Measurements from ENCODE around the gene CAPN14.

CAPN14 gene

DNA sequence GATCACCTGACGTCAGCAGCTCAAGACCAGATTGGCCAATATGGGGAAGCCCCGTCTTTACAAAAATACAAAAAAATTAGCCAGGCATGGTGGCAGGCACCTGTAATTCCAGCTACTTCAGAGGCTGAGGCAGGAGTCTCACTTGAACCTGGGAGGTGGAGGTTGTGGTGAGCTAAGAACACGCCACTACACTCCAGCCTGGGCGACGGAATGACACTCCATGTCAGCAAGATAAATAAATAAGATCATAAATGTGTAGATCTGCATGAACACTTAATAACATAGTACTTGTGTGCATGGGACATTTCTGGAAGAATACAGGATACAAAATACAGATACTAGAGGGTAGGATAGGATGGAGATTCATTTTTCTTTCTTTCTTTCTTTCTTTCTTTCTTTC, 25.7 kb upstream of the CAPN14 start:
- DNase-seq (ENCODE audit: low spot score) = no peak

DNA sequence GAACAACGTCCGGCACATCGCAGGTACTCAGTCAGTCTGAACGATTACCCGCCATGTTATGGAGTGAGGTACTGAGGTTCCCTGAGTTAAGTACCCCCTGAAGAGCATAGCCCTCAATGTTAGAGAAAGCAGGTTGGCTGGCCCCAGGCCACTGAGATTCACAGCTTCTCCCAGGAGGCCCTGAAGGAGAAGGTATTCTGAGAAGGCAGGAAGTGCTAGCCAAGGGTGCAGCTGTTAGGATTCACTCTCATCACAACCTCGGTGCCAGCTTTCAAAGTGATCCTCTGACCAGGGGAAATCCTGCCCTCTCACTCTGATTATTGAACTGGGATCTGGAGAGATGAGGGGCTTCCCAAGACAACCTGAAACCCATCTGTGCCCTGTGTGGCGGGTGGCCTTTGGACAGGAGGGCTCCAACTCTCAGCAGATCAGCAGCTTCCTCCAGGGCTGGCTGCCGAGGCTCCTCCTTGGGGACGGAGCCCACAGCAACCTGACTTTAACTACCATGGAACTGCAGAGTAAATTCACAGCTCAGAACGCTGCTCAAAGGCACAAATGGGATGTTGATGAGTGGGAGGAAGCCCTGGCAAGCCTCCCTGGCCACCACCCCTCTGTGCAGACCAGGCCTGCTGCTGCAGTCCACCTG, 24.4 kb upstream of the CAPN14 start:
- DNase-seq (ENCODE audit: low spot score) = no peak

DNA sequence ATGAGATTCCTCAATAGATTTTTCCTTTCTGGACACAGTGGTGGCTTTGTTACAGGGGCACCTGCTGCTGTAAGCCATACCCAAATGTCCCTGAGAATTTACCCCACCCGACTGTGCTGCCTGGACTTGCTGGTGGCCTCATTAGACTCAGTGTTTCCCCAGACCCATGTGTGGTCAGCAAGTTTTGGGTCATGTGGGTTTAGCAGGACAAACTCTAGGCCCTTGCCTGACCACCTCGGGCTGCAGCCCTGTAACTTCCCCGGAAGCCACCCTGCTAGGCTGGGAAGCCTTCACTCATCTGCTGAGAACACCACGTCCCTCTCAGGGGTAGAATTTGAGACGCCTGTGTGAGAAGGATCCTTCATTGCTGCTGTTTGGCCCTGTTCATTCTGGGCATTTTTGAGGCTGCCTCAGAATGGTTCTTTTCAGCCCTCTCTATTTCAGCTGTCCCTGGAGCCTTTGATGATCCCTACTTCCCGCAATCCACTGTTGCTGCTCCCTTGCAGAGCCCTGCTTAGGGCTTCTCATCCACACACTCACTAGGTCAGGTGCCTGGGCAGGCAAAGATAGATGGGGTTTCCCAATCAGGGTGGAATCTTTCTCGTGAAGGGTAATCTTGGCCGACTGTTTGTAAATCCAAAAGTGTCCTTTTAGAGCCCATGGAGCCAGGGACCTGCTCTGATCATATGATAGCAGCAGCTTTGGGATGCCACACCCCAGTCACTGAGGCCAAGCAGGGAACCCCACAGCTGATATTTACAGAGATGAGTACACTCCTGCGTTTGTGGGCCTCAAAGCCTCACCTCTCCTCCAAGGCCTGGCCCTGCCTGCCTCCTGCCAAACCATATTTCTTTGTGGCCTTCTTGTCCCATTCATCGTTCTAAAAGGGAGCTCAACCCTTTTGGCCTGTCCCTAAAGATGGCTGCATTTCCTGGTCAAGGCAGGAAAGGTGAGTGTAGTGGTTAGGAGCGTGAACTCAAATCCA, 23.4 kb upstream of the CAPN14 start:
- DNase-seq (ENCODE audit: low spot score) = no peak

DNA sequence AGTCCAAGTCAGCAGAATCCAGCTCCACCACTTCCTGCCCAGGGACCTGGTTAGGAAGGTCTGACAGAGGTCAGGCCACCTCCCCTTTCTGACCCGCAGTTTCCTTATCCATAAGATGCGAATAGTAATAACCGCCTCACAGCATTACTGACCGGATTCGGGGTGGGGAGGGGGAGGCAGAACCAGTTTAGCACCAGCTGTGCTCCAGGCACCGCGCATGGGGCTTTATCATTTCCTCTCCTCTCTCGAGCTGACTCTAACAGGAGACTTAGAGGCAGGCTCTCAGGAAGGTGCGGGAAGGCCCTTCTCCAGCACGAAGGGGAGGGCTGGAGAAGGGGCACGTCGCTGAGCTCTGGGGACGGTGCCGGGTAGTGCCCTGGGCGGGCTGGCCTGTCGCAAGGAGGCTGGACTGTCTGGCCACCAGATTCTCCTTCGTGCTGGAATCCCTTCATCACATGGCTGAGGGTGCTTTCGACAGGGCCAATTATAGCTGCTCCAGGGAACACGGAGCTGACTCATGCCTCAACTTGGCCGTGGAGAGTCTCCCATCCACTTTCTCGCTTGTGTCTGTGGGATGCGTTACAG, 22.4 kb upstream of the CAPN14 start:
- no peak for DNase-seq (ENCODE audit: low spot score)

DNA sequence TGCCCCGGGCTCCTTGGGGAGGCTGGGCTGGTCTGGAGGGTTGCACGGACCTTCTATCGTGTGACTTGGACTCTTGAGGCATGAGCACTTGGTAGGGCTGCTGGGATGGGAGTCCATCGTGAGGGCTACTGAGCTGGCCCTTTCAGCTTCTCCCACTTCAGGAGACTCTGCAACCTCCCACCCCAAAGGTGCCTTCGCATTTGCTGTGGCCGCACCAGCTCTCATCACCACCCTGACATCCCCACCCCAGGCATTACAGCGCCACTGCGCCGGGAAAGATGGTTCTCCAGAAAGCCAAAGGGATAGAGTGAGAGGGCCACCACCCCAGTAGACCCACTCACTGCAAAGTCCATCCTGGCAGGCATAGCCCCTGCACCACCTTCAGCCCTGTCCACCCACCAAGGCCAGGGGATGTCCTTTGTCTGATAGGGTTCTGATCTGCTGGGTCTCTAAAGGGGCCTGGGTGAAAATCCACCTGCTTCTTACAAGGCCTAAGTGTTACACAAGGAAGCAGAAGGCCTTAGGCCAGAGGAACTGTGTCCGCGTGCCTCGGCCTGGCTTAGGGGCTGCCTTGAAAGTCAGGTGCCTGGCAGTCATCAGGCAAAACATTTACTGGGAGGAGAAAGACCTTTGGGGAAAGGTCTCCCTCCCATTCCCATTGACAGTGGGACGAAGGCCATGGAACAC, 21.7 kb upstream of the CAPN14 start:
- DNase-seq (ENCODE audit: low spot score) = no peak

DNA sequence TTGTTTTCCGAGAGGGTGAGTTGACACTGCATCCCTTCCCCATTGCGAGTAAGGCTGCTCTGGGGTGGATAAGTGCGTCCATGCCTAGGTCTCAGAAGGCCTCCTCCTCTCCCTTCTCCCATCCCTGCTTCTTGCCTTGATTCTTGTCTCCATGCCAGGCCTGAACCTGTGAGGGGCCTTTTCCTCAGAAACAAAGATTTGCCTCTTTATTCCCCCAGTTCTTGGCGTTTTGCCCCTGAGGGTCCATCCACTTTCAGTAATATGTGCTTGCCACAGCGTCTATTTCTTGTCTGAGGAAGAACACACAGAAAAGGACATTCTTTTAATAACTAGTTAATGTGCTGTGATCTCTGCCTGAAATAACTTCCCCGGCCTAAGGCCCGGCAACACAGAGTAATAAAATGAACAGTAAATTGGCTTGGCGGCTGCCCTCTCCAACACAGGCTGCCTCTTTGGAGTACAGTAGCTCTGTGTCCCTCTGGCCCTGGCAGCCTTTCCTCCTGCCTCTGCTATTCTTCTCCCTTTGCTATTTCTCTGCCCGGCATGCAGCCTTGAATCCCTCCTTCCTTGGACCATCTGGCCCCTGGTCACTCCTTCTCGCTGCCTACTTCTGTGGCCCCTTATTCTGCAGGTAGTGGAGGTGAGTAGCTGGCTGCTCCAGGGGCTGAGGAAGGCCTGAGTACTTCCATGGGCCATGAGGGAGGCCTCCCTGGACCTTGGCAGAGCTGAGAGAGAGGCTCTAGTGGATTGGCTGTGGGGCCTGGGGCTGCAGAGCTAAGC, 21.0 kb upstream of the CAPN14 start:
- no peak for DNase-seq (ENCODE audit: low spot score)

DNA sequence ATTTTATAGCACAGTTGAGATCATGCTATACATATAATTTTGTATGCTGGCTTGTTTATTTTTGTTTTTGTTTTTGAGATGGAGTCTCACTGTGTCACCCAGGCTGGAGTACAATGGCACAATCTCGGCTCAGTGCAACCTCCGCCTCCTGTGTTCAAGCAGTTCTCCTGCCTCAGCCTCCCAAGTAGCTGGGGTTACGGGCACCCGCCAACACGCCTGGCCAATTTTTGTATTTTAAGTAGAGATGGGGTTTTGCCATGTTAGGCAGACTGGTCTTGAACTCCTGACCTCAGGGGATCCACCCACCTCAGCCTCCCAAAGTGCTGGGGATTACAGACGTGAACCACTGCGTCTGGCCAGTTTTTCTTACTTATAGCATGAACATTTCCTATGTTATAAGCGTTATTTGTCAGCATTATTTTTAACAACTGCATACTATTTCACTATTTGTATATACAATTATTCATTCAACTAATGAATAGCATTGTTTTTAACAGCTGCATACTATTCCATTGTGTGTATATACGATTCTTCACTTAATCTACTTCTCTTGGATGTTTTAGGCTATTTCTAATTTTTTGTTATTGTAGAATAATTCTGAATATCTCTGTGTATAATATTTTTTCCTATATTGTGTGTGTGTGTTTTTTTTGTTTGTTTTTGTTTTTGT, 20.2 kb upstream of the CAPN14 start:
- DNase-seq (ENCODE audit: low spot score) = no peak

DNA sequence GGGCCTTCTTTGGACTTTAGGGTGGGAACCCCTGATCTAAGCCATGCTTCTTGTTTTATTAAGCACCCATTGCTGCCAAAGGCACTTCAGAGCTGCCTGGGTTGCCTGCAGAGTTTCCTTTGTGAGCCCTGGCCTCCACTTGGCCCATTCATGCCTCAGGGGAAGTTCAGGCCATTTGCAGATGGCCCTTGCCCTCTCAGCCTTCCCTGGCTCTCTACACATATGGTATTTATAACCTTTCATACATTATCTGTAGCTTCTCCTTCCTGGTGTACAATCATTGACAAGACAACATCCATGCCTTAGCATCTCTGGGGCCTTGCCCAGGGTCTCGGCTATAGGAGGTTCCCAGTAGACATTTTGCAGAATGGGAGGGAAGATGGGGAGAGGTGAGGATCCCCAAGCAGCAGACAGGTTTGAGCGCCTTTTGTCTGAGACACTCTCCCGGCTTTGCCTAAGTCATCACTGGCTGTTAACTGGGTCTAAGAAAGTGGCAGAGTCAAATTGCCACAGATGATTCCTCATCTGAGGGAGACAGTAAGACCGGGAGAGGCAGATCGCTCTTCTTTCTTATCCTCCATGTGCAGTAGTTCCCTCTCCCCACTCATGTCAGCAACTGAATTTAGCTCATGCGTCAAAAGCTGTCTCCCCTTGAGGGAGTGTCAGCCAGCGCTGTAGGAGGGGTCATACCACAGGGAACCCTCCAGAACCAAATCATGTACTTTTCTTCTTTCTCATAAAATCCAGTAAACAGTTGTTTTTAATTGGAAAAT, 19.3 kb upstream of the CAPN14 start:
- DNase-seq (ENCODE audit: low spot score) = no peak

DNA sequence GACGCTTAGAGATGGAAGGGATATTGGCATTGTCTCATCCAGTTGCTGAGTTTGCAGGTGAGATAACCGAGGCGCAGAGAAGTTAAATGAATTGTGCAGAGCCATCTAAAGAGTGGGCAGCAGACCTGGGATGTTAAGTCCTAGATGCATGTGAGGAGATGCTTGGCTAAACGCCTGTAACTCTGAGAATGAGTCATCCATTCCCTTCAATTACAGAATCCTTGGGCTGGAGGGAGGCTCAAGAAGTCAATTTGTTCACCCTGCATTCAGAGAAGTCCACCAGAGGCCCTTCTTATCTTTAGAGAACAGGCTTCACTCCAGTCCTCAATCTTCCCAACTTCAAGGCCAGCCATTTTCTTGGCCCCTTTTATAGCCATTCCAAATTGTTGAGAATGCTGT, 18.2 kb upstream of the CAPN14 start:
- no peak for DNase-seq (ENCODE audit: low spot score)

DNA sequence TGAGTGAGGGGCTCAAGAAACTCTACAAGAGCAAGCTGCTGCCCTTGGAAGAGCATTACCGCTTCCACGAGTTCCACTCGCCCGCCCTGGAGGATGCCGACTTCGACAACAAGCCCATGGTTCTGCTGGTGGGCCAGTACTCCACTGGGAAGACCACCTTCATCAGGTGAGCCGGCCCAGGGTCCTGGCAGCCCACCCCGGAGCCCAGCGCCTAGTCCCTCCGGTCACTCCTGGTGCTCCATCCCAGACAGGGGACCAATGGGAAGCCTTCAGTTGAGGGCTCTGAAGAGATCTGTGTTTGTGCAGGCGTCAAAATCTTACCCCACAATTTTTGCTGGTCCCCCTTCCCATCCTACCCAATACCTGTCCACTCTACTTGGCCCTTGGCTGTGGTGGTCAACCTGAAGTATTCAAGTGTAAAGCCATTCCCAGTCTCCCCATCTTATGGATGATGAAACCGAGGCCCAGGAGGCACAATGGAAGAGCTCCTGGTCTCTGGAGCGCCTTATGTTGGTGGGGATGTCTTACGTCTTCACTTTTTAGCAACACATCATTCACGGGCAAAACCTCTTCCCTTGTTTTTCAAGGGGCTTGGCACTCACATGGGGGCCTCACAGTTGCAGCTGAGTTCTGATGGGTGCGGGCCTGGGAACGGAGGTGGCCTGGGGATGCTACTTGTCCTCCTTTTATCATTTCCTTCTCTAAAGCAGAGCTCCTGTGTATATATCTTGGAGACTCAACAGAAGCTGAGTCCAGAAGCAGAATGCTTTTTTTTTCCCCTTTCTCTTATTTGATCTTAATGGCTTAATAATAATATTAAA, 17.6 kb upstream of the CAPN14 start:
- DNase-seq (ENCODE audit: low spot score) = no peak

DNA sequence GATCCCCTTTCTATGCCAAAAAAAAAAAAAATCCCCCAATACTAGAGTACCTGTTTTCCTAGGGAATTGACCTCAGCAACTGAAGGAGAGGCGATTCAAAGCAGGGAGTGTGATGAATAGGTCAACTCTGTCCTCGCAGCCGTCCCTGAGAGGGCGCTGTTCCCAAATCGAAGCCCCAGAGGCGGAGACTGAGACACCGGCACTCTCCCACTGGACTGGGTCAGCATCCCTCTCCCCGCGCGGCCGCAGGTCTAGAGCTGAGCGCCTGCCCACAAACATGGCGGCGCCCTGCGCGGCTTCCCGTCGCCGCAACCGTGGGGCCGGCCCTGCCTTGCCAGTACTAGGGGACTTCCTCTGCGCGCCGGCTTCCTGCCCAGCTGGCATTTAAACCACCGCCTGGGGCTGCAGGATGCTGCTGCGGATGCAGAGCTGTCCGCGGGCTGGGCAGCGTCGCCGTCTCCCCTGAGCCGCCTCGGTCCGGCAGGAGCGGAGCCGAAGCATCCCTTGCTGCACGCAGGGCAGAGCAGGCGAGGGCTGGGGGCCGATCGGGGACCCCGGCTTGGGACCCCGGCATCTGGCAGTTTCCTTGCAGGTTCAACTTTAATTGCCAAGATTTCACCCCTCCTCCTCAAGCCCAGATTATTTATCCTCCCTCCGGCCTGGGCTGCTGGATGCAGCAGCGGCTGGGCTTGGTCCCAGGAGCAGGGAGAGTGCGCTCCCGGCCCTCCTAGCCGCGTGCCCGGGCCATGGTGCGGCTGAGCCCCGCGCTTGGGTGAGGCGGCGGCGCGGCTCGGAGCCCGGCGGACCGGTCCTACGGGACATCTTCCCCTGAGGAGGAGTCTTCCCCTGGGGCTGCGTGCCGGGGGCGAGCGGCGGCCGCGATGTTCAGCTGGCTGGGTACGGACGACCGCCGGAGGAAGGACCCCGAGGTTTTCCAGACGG, 16.7 kb upstream of the CAPN14 start, which contains the start of gene EHD3:
TSS of gene EHD3 (plus strand) at position 412 of the 942 bp plus-strand sequence. CDS start at position 882, 470 bp downstream.
- DNase-seq (ENCODE audit: low spot score) = peak; percentile 82

DNA sequence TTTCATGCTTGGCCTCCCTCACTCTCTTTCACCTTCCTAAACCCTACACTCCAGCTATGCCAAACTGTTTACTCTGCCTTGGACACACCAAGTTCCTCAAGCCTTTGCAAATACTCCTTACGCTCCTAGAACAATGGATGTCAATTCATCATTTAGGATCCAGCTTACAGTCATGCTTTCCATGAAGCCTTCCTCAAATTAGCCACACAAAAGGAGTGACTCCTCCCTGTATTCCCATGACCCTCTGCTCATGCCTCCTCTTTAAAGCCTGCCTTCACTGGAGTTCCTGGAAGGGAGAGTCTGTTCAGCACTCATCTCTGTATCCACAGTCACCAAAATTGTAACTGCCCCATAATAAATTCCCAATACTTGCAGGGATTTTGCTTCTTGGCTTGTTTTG, 15.9 kb upstream of the CAPN14 start:
- no peak for DNase-seq (ENCODE audit: low spot score)

DNA sequence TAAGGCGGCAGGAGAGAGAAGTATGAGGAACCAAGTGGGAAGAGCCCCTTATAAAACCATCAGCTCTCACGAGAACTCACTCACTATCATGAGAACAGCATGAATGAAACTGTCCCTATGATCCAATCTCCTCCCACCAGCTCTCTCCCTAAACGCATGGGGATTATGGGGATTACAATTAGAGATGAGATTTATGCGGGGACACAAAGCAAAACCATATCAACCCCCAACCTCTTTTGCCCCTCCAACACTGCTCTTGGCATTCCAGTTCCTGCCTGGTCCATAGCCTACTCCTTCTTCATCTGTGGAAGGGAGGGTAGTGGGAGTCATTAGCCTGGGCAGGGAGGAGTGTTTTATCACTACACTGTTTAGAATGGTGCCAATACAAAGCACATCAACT, 15.3 kb upstream of the CAPN14 start:
- no peak for DNase-seq (ENCODE audit: low spot score)

DNA sequence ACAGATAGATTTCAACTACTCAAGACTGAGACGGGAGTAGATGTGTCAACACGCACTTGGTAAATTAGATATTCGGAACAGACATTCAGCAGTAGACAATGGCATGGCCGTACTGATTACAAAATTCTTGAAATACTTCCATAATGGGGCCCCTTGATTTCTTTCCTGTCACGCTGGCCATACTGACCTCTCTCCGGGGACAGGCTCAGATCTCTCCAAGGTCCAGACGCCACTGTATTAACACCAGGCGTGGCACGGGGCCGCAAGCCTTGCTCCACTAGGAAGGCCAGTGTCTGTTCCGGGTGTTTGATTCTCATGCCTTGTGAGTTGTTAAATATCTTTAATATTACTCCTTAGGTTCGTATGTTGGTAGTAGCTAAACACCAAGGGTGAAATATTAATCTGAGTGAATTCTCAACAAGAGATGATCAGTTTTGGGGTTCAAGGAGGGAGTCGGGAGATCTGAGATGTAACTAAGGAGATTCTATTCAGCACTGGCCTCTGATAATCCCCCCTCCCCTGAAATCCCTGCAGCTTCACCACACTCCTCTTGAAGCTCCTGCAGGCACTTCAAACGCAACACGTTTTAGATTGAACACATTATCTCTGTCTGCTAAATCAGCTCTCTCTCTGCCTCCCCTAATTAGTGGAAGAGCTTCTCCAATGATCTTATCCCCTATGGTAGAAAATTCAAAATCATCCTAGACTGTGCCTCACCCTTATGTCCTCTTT, 14.4 kb upstream of the CAPN14 start:
- no peak for DNase-seq (ENCODE audit: low spot score)

DNA sequence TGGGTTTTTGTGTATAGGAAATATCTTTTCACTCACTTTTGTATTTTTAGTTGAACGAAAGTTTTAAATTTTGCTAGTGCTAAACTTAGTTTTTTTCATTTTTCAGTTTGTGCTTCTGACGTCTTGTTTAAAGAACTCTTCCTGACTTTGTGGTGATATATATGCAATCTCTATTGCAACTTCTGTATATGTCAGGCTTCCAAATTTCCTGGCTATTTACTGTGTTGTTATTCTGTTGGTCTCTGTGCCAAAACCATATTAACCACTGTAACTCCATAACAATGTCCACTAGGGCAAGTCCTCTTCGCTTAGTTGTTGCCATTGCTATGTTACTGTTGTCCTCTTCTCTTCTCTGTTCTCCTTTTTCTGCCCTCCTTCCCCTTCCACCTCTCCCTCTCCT, 13.4 kb upstream of the CAPN14 start:
- DNase-seq (ENCODE audit: low spot score) = no peak

DNA sequence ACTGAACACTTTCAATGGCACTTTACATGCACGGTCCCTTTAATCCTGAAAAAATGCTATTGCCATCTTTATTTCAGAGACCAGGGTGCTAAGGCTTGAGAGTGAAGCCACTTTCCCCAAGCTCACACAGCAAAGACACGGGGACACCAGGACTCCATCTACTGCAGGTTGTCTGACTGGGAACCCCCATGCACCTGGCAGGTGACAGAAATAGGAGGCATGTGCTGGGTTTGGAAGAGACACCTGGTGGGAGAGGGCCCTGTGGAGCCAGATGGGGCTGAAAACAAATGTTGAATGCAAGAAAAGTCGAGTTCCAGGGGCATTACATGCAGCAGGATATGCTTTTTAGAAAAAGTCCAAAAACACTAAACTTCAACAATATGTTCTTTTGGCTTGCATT, 11.4 kb upstream of the CAPN14 start:
- DNase-seq (ENCODE audit: low spot score) = no peak

DNA sequence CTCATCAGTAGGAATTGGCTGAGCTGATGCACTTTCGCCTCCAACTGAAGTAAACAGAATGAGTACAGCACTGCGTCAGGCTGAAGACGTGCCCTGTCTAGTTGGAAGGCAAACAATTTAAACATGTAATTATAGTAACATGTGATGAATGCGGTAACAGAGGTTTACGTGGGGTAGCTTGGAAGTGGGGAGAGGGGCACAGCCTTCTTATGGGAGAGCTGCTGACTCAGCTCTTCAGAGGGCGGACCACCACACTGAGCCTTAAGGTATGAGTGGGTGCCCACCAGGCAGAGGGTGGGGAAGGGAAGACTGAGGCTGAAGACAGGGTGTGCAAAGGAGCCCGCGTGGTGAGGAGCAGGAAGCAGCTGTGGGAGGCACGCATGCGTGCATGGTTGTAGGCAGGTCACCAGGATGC, 10.4 kb upstream of the CAPN14 start:
- no peak for DNase-seq (ENCODE audit: low spot score)

Data from activated CD4-positive, alpha-beta T cell treated with anti-CD3 and anti-CD28 coated beads, Interleukin-2, Interleukin-4, amounts not matched to agents 100 ng/mL and 50 ng/mL, durations not matched to agents 16 hours and 8 hours (primary cell).